22Rv1 (cell line): ENCODE data around the gene TRIO.

ENCODE experiments used
- H3K27ac ChIP-seq: fragments of 450-650 bp; 2 replicates; pipeline ENCODE4 v1.5.1; 2017
- ZFX ChIP-seq: fragments of 450-650 bp; IDR thresholded peaks from 2 replicates; pipeline ENCODE4 v1.6.1; 2017; ENCODE audit warnings: antibody characterized with exemption, borderline replicate concordance
- TF ChIP-seq, protein P1 (sequence below): fragments of 450-650 bp; IDR thresholded peaks from 2 replicates; pipeline ENCODE4 v1.5.1; 2017; ENCODE audit warnings: mild to moderate bottlenecking

TRIO gene

GRCh38 chr5:14148483-14148882, 5.3 kb downstream of the TRIO start:
- no peak overlapping the region for H3K27ac ChIP-seq
- TF ChIP-seq ZFX, result no peak
- TF ChIP-seq, protein P1, sequence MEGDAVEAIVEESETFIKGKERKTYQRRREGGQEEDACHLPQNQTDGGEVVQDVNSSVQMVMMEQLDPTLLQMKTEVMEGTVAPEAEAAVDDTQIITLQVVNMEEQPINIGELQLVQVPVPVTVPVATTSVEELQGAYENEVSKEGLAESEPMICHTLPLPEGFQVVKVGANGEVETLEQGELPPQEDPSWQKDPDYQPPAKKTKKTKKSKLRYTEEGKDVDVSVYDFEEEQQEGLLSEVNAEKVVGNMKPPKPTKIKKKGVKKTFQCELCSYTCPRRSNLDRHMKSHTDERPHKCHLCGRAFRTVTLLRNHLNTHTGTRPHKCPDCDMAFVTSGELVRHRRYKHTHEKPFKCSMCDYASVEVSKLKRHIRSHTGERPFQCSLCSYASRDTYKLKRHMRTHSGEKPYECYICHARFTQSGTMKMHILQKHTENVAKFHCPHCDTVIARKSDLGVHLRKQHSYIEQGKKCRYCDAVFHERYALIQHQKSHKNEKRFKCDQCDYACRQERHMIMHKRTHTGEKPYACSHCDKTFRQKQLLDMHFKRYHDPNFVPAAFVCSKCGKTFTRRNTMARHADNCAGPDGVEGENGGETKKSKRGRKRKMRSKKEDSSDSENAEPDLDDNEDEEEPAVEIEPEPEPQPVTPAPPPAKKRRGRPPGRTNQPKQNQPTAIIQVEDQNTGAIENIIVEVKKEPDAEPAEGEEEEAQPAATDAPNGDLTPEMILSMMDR, result no peak

DNA sequence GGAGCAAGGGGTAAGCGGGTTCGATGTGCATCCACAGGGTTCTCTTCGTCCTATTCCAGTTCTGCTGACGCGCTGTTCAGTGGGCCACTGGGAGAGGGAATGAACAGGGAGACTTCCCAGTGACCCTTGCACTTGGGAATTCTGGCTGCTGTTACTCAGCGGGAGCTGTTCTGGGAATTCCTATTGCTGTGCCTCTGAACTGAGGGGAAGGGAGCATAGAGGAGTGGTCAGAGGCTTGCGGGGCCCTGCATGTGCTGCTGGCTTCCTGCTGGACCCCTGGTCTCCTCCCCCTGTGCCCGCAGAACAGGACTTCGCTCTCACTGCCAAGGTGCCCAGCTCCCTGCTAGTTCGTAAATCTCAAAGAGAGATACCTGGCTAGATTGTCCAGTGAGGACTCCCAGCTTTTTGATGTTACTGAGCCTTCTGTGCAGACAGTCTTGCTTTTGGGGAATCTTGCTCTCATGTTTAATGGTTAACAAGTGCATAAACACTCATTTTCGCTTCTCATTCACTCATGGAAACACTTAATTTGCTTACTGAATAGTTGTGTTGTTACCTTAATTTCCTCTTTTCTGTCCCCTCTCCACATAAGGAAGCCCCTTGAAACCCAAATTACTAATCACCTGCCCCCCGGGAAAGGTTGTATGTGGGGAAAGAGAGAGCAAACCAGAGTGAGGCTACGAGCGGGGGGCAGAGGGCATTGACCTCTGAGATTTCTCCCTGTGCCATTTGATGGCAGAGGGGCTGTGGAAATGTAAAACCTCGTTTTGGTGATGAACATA, 5.9 kb downstream of the TRIO start:
- H3K27ac ChIP-seq, result no peak overlapping the region
- TF ChIP-seq, protein P1, result no peak
- TF ChIP-seq ZFX, result no peak

DNA sequence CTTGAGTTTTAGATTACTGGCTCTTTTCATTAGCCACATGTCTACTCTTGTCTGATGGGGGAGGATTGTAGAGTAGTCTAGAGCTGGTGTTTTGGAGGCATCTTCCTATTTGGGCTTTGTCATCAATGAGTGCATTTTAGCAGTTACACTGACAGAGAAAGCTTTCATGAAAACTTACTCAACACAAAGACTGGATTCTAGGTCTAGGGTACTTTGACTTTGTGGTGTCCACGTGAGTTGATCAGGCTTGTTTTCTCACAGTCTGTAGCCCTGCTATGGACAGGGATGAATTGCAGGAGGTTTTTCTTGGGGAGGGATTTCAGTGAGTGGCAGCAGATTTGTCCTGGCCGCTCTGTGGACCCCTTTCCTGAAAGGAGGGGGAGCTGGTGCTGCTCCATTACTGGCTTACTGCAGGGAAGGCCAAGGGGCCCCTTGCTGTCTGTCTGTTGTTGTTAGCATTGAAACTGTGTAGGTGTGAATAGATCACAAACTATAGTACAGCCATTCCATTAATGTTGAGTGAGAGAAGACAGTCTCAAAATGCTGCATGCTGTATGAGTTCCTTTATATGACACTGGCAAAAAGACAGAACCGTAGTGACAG, 6.6 kb downstream of the TRIO start:
- H3K27ac ChIP-seq, result no peak overlapping the region
- TF ChIP-seq, protein P1, result no peak
- TF ChIP-seq ZFX, result no peak

- no peak overlapping the region for H3K27ac ChIP-seq
- TF ChIP-seq, protein P1, result no peak
- TF ChIP-seq ZFX, result no peak
These were observed 8.3 kb downstream of the TRIO start for GRCh38 chr5:14151416-14151815.

DNA sequence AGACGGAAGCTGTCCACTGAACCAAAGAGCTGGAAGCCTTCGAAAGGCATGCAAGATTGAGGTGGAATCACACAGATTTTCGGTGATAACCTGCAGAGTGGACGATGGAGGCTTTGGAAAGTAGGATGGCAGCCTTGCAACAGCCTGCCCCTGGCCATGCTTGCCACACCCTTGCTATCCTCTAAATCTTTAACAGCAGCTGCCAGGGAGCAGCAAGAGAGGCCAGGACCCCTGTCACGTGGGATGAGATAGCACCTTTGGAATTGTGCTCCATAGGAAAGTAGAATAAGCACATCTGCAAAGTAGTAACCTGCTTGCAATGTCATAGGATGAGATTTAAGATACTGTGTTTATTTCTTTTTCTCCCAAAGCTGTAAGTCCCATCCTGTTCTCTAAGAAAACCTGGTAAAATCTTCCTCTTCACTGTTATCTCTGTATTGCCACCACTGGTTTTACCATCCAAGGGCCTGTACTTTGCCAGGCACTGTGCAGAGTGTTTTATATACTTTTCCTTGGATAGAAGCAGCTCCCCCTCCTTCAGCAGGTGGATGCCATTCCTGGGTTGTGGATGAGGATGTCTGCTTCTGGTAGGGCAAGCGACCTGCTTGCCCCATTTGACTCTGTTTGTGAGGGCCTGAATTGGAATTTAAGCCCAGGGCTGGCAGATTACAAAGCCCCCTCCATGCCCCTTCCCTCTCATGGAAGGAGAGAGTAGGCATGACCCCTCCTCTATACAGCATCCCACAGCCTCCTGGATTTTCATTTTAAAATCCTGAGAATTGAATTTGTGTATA, 10.1 kb downstream of the TRIO start:
- no peak overlapping the region for H3K27ac ChIP-seq
- TF ChIP-seq ZFX, result no peak
- TF ChIP-seq, protein P1, result no peak

GRCh38 chr5:14153932-14154731, 11.0 kb downstream of the TRIO start:
- H3K27ac ChIP-seq, result no peak overlapping the region
- TF ChIP-seq, protein P1, result no peak
- no peak for TF ChIP-seq ZFX
